ENCODE data around the gene LRIT1.

LRIT1 gene

DNA sequence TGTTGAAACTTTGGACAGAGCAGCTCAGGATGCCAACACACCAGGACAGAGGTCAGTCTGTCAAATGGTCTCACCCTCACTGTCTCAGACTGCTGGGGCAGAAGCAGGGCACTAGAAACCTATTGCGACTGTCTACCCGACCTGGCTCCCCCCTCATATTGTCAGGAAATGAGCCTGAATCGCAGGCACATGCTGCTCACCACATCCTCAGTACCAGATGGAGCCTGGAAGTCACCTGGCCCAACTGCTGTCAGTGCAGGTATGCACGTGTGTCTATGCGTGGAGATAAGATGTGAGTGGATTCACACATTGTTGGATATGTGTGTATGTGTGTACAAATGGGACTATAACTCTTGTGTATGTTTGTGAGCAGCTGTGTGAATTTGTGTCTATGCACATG lies 50.2 kb downstream of the LRIT1 start:
- DNase-seq (ENCODE audit: low spot score): no peak

GRCh38 chr10:84190621-84191020 lies 50.7 kb downstream of the LRIT1 start:
- DNase-seq (ENCODE audit: low spot score): no peak

GRCh38 chr10:84188815-84189214 lies 52.5 kb downstream of the LRIT1 start:
- no peak for DNase-seq (ENCODE audit: low spot score)

GRCh38 chr10:84185526-84186175 lies 55.7 kb downstream of the LRIT1 start:
- DNase-seq (ENCODE audit: low spot score): no peak

GRCh38 chr10:84184517-84184916 lies 56.8 kb downstream of the LRIT1 start:
- no peak for DNase-seq (ENCODE audit: low spot score)

- DNase-seq (ENCODE audit: low spot score): no peak
Observed at GRCh38 chr10:84181631-84182030, 59.7 kb downstream of the LRIT1 start.

Data from CD4-positive, alpha-beta T cell treated with Interleukin-2 at 100 ng/mL for 4 hours (primary cell).